HG03342 (cell line): Measurements from ENCODE around the gene MYH13.
"Not testable (repeated sequence)": the region's sequence is repeated elsewhere in the genome, so short reads cannot be mapped to it uniquely, and the experiment has no call there.

Experiments used
- ATAC-seq: cut with Tn5 transposase; IDR thresholded peaks from one replicate; pipeline ENCODE4 v1.9.1; 2021; ENCODE audit warnings: mild to moderate bottlenecking, moderate library complexity; ENCODE audit not compliant: unreplicated experiment

Gene MYH13

GRCh38 chr17:10306585-10306984, 66.2 kb downstream of the MYH13 start:
- ATAC-seq: no peak

- no peak for ATAC-seq
Measured at GRCh38 chr17:10305398-10305797, 67.4 kb downstream of the MYH13 start.

- no peak for ATAC-seq
Measured at GRCh38 chr17:10304758-10305300, 68.0 kb downstream of the MYH13 start.

- no peak for ATAC-seq
Measured at GRCh38 chr17:10297691-10298090, 75.1 kb downstream of the MYH13 start.

GRCh38 chr17:10295728-10296343, 77.0 kb downstream of the MYH13 start:
- no peak for ATAC-seq

- ATAC-seq: no peak
Measured at GRCh38 chr17:10294180-10294579, 78.6 kb downstream of the MYH13 start.

- peak; percentile 74 for ATAC-seq
Measured at GRCh38 chr17:10292057-10292937, 80.5 kb downstream of the MYH13 start.

- ATAC-seq: not testable (repeated sequence)
Measured at GRCh38 chr17:10291576-10291975, 81.2 kb downstream of the MYH13 start.

- no peak for ATAC-seq
Measured at GRCh38 chr17:10290041-10290440, 82.8 kb downstream of the MYH13 start.

GRCh38 chr17:10286324-10286723, 86.5 kb downstream of the MYH13 start:
- ATAC-seq: no peak

GRCh38 chr17:10285896-10286295, 86.9 kb downstream of the MYH13 start:
- ATAC-seq: no peak

GRCh38 chr17:10280068-10280467, 92.7 kb downstream of the MYH13 start:
- ATAC-seq: no peak

- ATAC-seq: no peak
Measured at GRCh38 chr17:10278218-10278617, 94.6 kb downstream of the MYH13 start.

- no peak for ATAC-seq
Measured at GRCh38 chr17:10276436-10276835, 96.4 kb downstream of the MYH13 start.

GRCh38 chr17:10275418-10275817, 97.4 kb downstream of the MYH13 start:
- ATAC-seq: no peak

- no peak for ATAC-seq
Measured at GRCh38 chr17:10271106-10271562, 101.7 kb downstream of the MYH13 start.

GRCh38 chr17:10270258-10270657, 102.5 kb downstream of the MYH13 start:
- no peak for ATAC-seq

- ATAC-seq: no peak
Measured at GRCh38 chr17:10268005-10268404, 104.8 kb downstream of the MYH13 start.

GRCh38 chr17:10266296-10266876, 106.4 kb downstream of the MYH13 start:
- ATAC-seq: no peak

GRCh38 chr17:10265100-10265810, 107.6 kb downstream of the MYH13 start:
- no peak for ATAC-seq

- ATAC-seq: no peak
Measured at GRCh38 chr17:10264051-10264450, 108.8 kb downstream of the MYH13 start.
